Stimulated activated CD8-positive, alpha-beta memory T cell treated with anti-CD3 and anti-CD28 coated beads, Interleukin-2, amount 100 ng/mL, for 1 hour (primary cell): ENCODE results near the gene ARMS2.

Experiments
- DNase-seq, 2 donors: peaks; one replicate each; pipeline ENCODE4 v3.0.0-alpha.2; 2020; ENCODE audit warnings: low read depth in 2 of 2

The ARMS2 gene

DNA sequence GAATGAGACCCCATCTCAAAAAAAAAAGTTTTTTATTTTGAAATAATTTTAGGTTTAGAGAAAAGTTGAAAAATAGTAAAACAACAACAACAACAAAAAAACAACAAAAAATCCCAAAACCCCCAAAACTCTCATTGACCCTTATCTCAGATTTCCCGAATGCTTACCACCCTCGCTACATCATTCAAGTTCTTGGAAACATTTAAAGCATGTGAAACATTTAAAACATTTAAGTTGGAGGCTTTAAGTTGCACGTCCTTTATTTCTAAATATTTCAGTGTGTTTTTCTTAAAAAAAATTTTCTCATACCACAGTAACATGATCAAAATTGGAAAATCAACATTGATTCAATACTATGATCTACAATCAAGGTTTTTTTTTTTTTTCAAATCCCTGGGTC lies 382 bp upstream of the ARMS2 start:
- no peak for DNase-seq

DNA sequence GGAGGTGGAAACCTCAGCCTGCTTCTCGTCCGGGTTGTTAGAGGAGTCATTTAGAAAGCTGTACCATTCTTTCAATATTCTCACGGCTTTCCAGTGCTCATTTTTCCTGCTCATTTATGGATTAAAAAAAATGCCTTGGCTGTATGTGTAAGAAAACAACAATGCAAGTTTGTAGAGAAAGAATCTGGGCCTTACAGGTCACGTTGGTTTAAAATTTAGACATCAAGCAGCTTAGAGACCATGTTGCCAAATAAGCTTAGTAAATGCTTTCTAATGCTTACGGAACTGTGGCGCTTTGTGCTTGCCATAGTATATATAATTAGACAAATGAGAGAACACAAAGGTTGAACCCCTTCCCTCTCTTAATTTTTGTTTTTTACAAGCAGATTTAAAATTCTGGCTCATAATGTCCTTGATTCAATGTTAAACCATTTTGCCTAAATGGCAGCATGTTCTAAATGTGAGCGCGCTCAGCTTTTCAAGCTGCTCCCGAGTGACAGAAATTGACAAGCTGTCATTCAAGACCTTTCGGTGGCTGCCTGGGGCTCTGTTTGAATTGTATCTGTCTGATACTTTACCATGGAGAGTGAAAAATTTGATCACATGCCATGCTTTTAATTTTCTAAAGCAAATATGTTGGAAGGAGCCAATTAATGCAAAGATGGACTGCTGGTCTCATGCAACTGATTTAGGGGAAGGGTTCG lies 1.1 kb downstream of the ARMS2 start:
- no peak for DNase-seq

DNA sequence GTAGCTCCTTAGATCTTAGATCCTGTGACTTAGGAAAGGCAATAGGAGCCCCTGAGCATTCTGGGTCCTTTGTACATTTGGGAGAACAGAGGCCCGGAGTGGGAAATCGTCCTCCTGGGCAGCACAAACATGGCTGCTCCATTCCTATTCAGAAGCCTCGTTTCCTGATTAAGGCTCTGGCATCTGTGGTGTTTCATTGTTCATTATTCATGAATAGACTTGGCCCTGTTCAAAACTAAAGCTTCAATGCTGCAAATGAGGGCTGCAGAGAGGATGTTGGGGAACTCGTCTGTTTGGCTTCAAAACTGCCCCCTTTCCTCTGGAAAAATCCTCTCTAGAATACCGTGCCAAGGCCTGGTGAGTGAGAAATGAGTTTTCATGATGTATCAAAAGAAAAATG lies 3.5 kb downstream of the ARMS2 start:
- DNase-seq, result no peak

DNA sequence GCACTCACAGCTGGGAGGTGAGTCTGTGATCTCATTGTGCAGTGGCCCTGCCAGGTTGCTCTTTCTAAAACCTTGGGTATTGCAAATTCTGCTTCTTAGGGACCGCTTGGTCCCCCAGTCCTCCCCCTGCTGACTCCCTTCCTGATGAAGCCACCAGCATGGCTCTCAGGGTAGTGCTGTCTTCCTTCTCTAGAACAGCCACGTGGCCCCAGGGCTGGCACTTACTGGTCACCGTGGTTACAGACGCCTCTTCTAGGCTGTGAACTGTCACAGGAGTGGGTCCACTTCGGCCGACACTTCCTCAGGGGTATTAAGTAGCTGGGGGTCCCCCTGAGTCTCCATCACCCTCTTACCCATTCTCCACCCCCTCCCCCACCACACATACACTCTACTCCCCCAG lies 4.2 kb downstream of the ARMS2 start:
- no peak for DNase-seq

DNA sequence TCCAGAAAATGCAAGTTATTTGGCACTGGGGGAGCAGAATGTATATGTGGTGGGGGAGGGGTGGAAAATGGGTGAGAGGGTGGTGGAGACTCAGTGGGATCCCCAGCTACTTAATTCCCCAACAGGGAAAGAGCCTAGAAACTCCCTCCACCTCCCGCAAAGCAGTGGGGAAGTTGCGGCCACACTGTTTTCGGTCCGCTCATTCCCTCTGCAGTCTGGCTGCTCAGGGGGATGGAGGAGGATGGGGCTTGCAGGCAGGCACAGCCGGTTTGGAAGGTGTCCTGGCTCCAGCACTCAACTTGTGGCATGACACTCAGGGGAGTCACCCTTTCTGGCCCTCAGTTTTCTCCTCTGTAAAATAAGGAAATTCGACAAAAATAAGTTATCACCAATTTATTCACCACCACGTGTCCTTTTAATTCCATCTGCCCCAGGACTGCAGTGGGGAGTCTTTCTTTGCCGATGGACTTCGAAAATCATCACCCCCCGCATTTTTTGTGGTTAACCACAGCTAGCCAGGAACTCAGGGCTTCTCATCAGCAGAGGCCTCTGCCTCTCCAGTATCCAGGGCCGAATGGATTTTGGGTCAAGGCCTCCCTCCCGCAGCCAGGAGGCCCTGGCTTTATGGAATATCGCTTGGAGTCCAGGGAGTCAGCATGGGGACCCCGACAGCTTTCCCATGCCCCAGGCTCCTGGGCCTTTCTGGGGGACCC lies 5.3 kb downstream of the ARMS2 start:
- DNase-seq, result no peak

DNA sequence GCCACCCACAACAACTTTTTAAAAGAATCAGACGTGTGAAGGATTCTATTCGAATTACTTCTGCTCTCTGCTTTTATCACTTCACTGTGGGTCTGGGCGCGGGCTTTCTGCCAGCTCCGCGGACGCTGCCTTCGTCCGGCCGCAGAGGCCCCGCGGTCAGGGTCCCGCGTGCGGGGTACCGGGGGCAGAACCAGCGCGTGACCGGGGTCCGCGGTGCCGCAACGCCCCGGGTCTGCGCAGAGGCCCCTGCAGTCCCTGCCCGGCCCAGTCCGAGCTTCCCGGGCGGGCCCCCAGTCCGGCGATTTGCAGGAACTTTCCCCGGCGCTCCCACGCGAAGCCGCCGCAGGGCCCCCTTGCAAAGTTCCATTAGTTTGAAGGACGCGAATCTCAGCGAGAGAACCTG lies 6.4 kb downstream of the ARMS2 start:
- DNase-seq, result no peak

DNA sequence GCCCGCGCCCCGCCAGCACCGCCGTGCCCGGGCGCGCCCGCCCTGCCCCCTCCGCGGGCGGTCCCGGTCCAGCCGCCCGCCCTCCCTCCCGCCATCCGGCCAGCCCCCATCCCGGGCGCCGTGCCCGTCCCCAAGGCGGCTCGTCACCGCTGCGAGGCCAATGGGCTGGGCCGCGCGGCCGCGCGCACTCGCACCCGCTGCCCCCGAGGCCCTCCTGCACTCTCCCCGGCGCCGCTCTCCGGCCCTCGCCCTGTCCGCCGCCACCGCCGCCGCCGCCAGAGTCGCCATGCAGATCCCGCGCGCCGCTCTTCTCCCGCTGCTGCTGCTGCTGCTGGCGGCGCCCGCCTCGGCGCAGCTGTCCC lies 6.9 kb downstream of the ARMS2 start, which contains the start of gene HTRA1:
HTRA1 (plus strand) TSS at position 187 of the 362 bp plus-strand sequence; CDS start at position 287, 100 bp downstream.
- DNase-seq, result no peak

DNA sequence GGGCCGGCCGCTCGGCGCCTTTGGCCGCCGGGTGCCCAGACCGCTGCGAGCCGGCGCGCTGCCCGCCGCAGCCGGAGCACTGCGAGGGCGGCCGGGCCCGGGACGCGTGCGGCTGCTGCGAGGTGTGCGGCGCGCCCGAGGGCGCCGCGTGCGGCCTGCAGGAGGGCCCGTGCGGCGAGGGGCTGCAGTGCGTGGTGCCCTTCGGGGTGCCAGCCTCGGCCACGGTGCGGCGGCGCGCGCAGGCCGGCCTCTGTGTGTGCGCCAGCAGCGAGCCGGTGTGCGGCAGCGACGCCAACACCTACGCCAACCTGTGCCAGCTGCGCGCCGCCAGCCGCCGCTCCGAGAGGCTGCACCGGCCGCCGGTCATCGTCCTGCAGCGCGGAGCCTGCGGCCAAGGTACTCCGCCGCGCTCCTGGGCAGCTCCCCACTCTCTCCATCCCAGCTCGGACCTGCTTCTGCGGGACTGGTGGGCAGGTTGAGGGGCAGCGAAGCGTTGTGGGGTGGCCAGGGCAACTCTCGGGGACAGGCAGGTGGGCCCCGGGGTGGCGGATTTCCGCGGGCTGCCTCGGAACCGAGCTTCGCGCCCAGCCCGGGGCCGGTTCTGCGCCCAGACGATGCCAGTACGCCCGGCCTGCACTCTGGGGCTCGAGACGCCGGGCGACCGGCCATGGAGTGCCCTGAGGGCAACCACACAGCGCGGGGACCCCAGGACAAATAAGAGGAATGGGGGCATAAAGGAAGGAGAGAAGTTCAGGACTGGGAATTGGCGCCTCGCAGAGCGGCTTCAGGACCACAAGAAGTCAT lies 7.5 kb downstream of the ARMS2 start:
- DNase-seq, result no peak

DNA sequence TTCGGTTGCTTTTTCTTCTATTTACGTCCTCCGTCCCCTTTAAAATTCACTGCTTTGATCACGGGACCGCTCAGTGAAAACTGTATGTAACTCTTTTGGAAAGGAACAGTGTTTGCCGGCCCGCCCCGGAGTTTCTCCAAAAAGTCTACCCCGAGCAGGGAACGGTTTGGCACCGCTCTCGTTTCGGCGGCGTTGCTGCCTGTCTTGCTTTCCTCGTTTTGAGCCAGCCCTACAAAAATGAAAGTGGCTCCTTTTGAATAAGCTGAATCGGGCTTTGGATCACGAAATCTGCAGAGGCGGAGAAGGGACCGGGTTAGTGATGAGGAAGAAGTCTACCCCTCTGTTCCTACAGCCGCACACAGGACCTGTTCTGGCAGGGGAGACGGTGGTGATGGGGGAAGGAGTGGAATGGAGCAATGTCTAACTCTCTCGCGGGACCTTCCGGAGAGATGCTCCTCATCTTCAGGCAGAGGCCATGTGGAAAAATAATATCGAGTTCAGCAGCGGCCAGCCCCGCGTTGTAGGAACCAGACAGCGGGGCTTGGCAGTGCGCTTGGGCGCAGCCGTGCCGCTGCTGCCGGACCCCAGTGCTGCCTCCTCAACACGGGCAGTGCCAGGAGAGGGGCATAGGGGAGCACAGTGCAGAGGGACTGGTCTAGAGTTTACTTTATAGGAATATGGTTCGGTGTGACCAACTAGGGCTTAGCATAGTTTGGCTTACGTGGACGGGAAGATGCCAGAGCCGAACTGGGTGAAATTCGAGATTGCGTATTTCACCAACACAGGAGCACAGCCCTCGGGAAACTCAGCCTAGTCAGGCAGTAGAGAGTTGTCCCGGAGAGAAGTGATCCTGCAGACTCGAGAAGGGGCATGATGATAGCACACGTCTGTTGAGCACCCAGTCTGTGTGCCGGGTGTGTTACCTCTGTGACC lies 8.3 kb downstream of the ARMS2 start:
- DNase-seq, result no peak

DNA sequence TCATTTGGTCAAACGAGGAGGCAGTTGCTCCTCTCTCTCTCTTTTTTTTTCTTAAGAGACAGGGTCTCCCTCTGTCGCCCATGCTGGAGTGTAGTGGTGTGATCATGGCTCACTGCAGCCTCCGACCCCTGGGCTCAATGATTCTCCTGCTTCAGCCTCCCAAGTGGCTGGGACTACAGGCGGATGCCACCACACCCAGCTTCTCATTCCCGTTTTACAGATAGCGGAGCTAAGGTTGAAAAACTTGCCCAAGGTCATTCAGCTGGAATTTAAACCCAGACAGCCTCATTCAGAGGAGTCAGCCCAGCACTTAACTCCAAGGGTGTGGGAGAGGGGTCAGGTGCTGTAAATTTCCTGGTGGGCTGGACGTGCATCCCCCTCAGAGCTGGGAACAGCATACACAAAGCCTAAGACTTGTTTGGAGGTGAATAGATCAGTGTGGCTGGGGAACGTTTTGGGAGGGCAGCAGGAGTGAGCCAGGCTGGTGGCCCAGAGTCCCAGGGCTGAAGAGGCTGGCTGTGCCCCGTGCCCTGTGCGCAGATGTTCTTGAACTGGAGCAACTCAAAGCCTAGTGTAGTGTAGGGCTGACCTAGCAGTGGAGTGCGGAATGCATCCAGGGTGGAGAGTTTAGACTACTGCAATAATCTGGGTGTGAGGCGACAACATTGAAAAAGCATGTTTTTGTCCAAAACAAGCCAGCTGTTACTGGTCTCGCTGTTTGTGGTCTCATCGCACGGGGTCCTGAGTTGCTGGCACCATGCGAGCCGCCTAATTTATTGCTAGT lies 9.2 kb downstream of the ARMS2 start:
- no peak for DNase-seq

DNA sequence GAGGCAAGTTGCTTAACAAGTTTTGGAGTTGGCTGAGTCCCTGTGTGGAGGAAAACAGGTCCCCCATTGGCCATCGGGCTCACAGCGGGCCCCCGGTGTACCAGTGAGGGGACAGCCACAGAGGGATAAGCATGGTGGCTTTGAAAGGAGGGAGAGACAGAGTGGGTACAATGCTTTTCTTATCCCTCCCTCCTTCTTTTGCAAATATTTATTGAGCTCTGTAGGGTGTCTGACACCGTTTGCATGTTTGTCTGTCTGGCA lies 9.7 kb downstream of the ARMS2 start:
- no peak for DNase-seq

DNA sequence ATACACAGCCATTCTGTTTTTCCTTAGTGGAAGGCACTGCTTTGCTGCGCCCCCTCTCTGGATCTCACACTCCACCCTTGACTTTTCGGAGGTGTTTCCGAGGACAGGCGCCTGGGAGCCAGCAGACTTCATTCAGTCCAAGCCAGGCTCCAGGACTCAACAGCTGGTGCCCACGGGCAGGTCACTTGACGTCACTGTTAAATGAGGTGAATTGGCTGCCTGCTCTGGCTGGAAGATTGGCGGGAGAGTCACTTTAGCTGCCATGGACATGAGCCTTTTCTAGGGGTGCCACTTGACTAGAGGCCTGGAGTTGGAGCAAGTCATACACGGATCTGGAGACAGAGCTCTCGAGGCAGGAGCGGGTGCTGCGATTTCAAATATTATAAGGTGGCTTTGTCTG lies 10.1 kb downstream of the ARMS2 start:
- no peak for DNase-seq

DNA sequence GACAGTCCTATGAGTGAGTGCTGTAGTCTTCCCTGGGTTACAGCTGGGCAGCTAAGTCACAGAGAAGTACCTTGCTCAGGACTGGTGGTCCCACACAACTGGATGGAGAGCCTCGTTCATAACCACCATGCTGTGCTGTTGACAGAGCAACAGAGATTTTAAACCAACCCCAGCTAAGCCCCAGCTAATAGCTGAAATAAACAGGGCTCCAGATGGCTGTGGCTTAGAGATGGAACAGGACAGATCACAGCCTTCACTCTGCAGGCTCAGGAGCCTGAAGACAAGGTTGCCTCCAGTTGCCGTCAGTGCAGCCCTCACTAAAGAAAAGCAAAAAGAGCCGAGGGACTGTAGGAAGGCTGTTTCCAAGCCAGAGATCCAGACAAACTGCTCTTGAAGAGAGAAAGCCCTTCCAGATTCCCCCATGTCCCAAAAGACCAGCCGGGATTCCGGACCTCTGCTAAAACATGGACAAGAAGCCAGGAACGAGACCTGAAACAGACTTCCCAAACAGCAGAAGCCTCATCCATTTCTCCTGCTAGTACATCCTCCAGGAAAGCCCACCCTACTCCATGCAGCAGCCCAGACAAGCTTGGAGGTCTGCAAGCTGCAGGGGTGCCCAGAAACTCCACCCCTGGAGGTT lies 11.1 kb downstream of the ARMS2 start:
- DNase-seq, result no peak

DNA sequence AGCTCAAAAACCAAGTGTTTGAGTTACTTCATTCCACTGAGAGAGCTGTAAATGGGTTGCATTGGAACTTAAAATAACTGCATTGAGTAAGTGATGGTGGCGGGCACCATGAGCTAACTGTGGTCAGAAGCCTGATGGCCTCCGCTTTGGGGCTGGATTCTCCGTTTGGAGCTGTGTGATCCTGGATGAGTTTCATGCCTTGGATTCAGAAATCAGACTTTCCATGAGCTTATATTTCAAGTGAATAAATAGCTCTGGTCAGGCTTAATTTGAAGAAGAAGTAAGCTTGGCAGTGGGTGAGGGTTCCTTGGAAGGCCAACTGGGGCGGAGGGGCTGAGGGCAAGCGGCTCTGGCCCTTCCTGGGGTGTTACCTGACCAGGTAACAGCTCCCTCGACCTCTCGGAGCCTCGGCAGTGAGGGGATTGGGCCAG lies 12.5 kb downstream of the ARMS2 start:
- no peak for DNase-seq

DNA sequence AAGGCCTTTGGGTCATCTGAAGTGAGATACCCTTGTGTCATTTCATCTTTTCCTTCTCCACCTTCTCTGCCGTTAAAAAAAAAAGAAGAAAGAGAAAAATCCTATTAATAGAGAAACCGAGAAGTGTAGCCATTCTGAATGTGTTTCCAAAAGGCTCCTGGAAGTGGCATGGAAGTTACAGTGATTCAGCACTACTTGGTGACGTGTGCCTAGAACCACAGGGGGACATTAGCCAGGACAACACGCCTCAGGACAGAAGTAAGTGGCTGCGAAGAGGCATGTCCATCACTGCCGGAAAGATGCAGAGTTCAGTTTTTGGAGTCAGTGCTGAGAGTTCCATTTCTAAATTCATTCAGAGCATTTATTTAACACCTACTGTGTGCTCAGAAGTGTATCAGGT lies 13.2 kb downstream of the ARMS2 start:
- DNase-seq, result no peak

DNA sequence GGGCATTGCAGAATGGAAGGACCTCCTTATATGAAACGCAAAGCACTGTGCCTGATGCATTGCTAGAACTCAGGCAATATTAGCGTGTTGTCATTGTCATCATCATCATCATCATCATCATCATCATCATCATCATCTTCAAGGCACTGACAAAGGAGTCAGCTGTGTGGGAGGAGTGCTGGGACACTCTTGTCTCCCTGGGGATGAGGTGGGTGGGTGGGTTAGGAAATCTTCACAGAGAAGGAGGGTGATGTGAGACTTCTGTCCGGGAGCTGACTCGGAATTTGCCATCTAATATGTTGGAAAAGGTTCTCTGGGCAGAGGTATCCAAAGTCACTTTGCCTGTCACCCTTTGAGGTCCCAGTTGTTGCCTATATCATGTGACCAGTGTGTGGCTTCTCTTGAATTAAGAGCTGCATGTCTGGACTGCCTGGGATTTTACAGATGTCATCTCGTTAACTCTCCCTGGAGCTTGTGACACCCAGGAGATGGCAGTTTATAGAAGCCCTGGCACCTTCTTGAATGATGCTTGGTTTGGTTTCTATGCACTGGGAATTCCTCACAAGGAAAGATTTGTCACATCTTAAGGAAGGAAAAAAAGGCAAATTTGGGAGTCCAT lies 14.0 kb downstream of the ARMS2 start:
- no peak for DNase-seq

DNA sequence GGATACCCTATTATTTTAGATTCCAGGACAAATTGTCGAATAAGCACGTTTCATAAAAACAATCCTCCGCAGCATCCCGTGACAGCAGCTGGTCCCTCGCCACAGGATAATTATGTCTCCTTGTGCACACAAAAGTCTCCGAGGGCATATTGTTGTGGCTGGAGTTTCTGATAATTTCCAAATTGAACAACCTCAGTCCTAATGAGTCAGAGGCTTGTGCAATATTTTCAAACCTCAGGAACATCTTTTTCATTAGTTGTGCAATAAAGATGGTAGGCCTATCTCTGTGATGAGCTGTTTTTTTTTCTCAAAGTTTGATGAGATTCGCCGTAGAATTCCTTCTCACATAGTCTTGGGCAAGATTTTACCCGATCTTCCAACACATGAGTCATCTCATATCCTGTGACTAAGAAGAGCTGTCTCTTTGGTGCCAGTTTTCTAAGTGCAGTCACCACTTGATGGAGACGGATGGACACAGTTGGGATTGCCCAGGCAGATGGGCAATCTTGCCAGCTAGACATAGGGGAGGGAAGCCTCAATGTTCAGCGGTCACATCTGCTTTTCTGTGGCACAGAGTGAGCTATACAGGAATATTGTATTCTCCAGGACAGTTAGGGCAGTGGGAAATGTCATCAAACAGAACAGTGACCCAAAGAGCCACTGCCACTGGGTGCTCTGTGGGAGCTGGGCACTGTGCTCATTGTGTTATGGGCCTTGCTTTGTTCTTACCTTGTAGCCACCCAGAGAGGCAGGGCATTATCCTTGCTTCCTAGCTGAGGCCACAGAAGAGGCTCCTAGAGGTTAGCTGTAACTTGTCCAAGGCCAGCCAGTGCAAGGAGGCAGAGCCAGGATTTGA lies 14.7 kb downstream of the ARMS2 start:
- DNase-seq, result no peak

DNA sequence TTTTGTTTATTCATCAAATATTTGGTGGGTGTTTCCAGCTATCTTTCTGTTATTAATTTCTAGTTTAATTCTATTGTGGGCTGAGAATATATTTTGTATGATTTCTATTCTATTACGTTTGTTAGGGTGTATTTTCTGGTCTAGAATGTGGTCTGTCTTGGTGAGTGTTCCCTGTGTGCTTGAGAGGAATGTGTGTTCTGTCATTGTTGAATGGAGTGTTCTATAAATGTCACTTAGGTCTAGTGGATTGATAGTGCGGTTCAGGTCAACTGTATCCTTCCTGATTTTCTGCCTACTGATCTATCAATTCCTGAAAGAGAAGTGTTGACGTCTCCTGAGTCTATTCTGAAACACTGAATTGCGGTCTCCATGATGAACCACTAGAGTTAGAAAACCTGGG lies 15.4 kb downstream of the ARMS2 start:
- DNase-seq, result no peak

DNA sequence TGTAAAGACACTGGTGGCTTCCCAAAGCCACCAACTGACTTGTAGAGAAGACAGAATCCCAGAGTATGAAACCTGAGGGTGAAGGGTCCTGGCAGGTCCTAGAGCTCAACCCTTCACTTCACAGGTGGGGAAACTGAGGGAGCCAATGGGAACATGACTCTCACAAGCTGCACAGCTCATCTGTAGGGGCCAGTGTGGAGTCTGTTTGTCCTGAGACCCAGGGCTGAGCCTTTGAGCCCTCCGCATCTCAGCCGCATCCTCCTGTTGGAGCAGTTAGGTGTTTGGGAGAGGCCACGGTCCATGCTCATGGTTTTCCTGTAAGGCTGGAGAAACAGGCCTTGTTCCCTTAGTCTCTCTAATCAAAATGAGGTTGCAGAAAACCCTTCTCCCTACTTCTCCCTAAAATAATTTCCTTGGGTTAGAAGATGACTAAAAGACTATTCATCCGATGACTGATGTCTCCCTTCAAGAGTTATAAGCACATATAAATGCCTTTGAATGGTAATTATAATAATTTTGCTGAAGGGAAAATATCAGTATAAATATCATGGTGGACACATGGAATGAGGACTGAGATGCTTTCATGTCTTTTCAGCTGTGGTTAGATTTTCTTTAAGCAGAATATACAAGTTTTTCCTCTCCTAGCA lies 17.2 kb downstream of the ARMS2 start:
- no peak for DNase-seq
